Esophagus squamous epithelium (tissue), 4 donors: ENCODE results near the gene ATG14.

Experiments used
- POLR2A ChIP-seq, 4 donors: fragments of 450-650 bp; IDR thresholded peaks; one replicate each; pipeline ENCODE4 v1.6.1; 2017; ENCODE audit warnings: antibody characterized with exemption in 4 of 4, mild to moderate bottlenecking in 4 of 4, moderate library complexity in 3 of 4
- TF ChIP-seq, protein P1 (sequence below), 6 experiments: fragments of 450-650 bp in 4 of 6; fragments of 200-600 bp in 2 of 6; sonication (generic) in 2 of 6; IDR thresholded peaks; one replicate each; pipeline ENCODE4 v1.5.1; 2016 to 2019; ENCODE audit warnings: antibody characterized with exemption in 6 of 6, mild to moderate bottlenecking in 4 of 6, moderate library complexity in 4 of 6

DNA sequence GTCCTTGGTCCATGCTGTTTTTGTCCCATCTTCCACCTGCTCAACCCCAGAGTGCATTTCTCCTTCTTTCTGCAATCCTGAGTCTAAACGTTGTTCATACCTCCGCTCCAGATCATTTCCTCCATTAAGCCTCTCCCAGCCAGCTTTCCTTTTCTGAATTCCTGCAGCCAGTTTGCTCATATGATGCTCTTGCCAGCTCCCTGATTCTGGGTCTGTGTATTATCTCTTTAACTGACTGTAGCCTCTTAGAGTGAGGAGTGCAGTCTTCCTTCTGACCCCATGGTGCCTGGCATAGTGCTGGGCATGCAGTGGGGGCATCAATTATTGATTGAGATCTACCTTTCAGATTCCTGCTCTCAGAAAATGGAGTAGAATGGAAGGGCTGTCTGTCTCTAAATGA is 40.3 kb upstream of the ATG14 start:
- TF ChIP-seq, protein P1, sequence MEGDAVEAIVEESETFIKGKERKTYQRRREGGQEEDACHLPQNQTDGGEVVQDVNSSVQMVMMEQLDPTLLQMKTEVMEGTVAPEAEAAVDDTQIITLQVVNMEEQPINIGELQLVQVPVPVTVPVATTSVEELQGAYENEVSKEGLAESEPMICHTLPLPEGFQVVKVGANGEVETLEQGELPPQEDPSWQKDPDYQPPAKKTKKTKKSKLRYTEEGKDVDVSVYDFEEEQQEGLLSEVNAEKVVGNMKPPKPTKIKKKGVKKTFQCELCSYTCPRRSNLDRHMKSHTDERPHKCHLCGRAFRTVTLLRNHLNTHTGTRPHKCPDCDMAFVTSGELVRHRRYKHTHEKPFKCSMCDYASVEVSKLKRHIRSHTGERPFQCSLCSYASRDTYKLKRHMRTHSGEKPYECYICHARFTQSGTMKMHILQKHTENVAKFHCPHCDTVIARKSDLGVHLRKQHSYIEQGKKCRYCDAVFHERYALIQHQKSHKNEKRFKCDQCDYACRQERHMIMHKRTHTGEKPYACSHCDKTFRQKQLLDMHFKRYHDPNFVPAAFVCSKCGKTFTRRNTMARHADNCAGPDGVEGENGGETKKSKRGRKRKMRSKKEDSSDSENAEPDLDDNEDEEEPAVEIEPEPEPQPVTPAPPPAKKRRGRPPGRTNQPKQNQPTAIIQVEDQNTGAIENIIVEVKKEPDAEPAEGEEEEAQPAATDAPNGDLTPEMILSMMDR (IDR thresholded peaks at IDR 0.05) = no peak
- no peak for TF ChIP-seq POLR2A (IDR thresholded peaks at IDR 0.05)
